Measurements from ENCODE around the gene RLN1. TPM values are rescaled to one million over a fixed set of nuclear protein-coding genes. Genes with fewer than 3 reads are reported as not detected.
"Not testable (repeated sequence)": the region's sequence is repeated elsewhere in the genome, so short reads cannot be mapped to it uniquely, and the experiment has no call there.

RLN1 gene
- polyA plus RNA-seq, 4 donors: 0.53 to 1.2 (median 0.73) TPM

DNA sequence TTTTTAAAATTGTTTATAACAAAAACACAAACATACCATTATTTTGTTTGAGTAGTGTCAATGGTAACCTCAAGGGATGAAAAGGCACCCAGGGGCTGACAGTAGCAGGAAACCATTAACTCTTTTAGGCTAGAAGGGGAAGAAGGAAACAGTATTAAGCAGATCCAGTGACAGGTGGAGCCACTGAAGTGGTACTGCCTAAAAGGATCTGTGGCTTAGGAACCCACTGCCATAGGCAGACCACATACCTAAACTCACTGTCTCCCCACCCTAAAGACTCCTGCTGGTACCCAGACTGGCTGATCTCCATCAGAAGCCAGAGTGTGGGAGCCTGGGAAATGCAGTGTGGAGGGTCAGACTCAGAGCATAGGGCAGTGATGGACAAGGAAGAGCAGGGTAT lies 13.5 kb downstream of the RLN1 start:
- no peak for DNase-seq (ENCODE audit: low read depth in 4 of 4, low spot score in 3 of 4)

DNA sequence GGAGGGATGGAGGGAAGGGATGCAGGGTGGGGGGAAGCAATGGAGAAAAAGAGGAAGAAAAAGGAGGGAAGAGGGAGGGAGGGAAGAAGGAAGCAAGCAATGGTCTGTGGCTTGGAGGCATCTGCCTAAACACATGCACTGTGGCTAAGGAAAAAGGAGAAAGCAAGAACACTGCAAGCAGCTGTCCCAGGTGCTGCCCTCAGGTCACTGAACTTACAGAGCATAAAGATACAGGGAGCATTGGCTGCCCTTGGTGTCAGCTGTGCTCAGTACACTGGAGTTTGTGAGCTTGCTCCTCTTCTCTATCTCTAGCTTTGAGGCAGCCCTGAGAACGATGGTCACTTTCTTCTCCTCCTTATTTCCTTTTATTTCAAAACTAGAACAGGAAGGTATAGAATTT lies 18.1 kb downstream of the RLN1 start:
- DNase-seq (ENCODE audit: low read depth in 4 of 4, low spot score in 3 of 4): not testable (repeated sequence)

- DNase-seq (ENCODE audit: low read depth in 4 of 4, low spot score in 3 of 4): no peak
Observed at GRCh38 chr9:5321058-5321457, 18.6 kb downstream of the RLN1 start.

DNA sequence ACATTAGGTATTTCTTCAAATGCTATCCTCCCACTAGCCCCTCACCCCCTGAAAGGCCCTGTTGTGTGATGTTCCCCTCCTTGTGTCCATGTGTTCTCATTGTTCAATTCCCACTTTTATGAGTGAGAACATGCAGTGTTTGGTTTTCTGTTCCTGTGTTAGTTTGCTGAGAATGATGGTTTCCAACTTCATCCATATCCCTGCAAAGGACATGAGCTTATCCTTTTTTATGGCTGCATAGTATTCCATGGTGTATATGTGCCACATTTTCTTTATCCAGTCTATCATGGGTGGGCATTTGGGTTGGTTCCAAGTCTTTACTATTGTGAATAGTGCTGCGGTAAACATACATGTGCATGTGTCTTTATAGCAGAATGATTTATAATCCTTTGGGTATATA lies 23.3 kb downstream of the RLN1 start:
- not testable (repeated sequence) for DNase-seq (ENCODE audit: low read depth in 4 of 4, low spot score in 3 of 4)

DNA sequence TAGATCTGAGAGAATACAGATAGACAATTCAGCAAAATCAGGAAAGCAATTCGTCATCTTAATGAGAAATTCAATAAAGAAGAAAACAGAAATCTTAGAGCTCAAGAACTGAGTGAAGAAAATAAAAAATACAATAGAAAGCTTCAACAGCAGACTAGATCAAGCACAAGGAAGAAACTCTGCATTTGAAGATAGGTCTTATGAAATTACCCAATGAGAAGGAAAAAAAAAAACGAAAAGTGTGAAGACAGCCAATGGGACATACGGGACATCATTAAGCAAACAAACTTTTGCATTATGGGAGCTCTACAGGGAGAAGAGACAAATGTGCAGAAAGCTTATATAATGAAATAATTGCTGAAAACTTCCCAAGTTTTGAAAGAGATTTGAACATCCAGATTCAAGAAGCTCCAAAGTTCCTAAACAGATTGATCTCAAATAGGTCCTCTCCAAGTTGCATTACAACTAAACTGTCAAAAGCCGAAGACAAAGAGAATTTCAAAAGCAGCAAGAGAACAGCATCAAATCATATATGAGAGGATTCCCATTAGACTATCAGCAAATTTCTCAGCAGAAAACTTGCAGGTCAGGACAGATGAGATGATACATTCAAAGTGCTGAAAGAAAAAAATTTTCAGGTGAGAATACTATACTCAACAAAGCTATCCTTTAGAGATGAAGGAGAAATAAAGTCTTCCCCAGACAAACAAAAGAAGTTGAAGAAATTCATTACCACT lies 24.3 kb downstream of the RLN1 start:
- no peak for DNase-seq (ENCODE audit: low read depth in 4 of 4, low spot score in 3 of 4)

- DNase-seq (ENCODE audit: low read depth in 4 of 4, low spot score in 3 of 4): no peak
Observed at GRCh38 chr9:5310851-5311250, 28.8 kb downstream of the RLN1 start.

- DNase-seq (ENCODE audit: low read depth in 4 of 4, low spot score in 3 of 4): no peak
Observed at GRCh38 chr9:5305741-5306140, 33.9 kb downstream of the RLN1 start.

GRCh38 chr9:5303840-5304795 lies 35.6 kb downstream of the RLN1 start, which contains the start of gene RLN2:
Gene RLN2, minus strand, starts transcription at chr9:5304716. Its CDS starts 136 bp downstream, at chr9:5304580.
- DNase-seq (ENCODE audit: low read depth in 4 of 4, low spot score in 3 of 4): peak in 1 of 4 donors; percentile 2

- no peak for DNase-seq (ENCODE audit: low read depth in 4 of 4, low spot score in 3 of 4)
Observed at GRCh38 chr9:5301544-5301943, 38.1 kb downstream of the RLN1 start.

- no peak for DNase-seq (ENCODE audit: low read depth in 4 of 4, low spot score in 3 of 4)
Observed at GRCh38 chr9:5292141-5292540, 47.5 kb downstream of the RLN1 start.

GRCh38 chr9:5288591-5288990 lies 51.1 kb downstream of the RLN1 start:
- no peak for DNase-seq (ENCODE audit: low read depth in 4 of 4, low spot score in 3 of 4)

DNA sequence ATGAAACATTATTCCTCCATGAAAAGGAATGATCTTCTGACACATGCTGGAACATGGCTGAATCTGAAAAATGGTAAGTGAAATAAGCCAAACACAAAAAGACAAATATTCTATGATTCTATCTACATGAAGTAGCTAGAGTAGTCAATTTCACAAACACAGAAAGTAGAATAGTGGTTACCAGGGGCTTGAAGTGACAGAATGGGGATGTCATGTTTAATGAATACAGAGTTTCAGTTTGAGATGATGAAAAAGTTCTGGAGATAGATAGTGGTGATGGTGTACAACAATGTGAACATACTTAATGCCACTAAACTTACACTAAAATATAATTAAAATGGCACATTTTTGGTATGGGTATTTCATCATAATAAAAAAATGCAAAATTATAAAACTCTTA lies 53.4 kb downstream of the RLN1 start:
- no peak for DNase-seq (ENCODE audit: low read depth in 4 of 4, low spot score in 3 of 4)

Other genes with a start within 250 kb of the RLN1 start
- gene INSL6, start 154.2 kb downstream of the RLN1 start, polyA plus RNA-seq (ENCODE audit: insufficient read length in 4 of 4): under 1 TPM; 0.21 to 0.54 (median 0.39) TPM
- not detected for gene INSL4, start 108.5 kb downstream of the RLN1 start, polyA plus RNA-seq (ENCODE audit: insufficient read length in 4 of 4)
- 1 to 10 TPM; 2.5 to 4.0 (median 3.4) TPM for gene RLN2, start 35.2 kb downstream of the RLN1 start, polyA plus RNA-seq (ENCODE audit: insufficient read length in 4 of 4)
- 10 to 100 TPM; 37.3 to 49.8 (median 41.4) TPM for gene PLGRKT, start 98.0 kb upstream of the RLN1 start, polyA plus RNA-seq (ENCODE audit: insufficient read length in 4 of 4)
- gene CD274, start 110.7 kb upstream of the RLN1 start, polyA plus RNA-seq (ENCODE audit: insufficient read length in 4 of 4): 1 to 10 TPM in 2 of 4 donors, under 1 TPM in 2; 0.35 to 1.5 (median 0.91) TPM
- under 1 TPM in 2 of 4 donors, not detected in 2; 0.09 to 0.13 TPM for gene PDCD1LG2, start 170.7 kb upstream of the RLN1 start, polyA plus RNA-seq (ENCODE audit: insufficient read length in 4 of 4)